Gastroesophageal sphincter (tissue), 4 donors: ENCODE data around the gene ZCCHC17. TPM values are rescaled to one million over a fixed set of nuclear protein-coding genes. Genes with fewer than 3 reads are reported as not detected.

Experiments used
- ATAC-seq: fragments of 150-250 bp; one replicate; pipeline ENCODE4 v1.9.1; 2016; ENCODE audit warnings: mild to moderate bottlenecking, moderate library complexity
- H3K27ac ChIP-seq, 4 donors: fragments of 200-600 bp; sonication (generic) in 3 of 4; 1 replicate in 3 of 4; 2 replicates in 1 of 4; pipeline ENCODE4 v1.5.1; 2016 to 2019
- H3K27me3 ChIP-seq: fragments of 200-600 bp; sonication (generic); one replicate; pipeline ENCODE4 v1.5.1; 2019
- H3K36me3 ChIP-seq, 2 donors: fragments of 200-600 bp; sonication (generic); one replicate each; pipeline ENCODE4 v1.5.1; 2019; ENCODE audit warnings: control low read depth in 1 of 2
- H3K4me1 ChIP-seq, 3 donors: fragments of 200-600 bp; sonication (generic); 1 replicate in 2 of 3; 2 replicates in 1 of 3; pipeline ENCODE4 v1.5.1; 2016 to 2019; ENCODE audit warnings: control low read depth in 2 of 3
- H3K4me3 ChIP-seq, 2 donors: fragments of 200-600 bp; sonication (generic); one replicate each; pipeline ENCODE4 v1.5.1; 2019; ENCODE audit warnings: mild to moderate bottlenecking in 1 of 2, moderate library complexity in 1 of 2
- H3K9me3 ChIP-seq, 3 donors: fragments of 200-600 bp; sonication (generic); one replicate each; pipeline ENCODE4 v1.5.1; 2017 to 2019; ENCODE audit warnings: control low read depth in 2 of 3
- EP300 ChIP-seq: sonication (generic); formaldehyde crosslinking; IDR thresholded peaks from one replicate; pipeline ENCODE4 v1.6.1; 2017; ENCODE audit warnings: antibody characterized with exemption, mild to moderate bottlenecking
- POLR2A ChIP-seq, 2 donors: fragments of 450-650 bp; IDR thresholded peaks; one replicate each; pipeline ENCODE4 v1.6.1; 2017; ENCODE audit warnings: antibody characterized with exemption in 2 of 2, mild to moderate bottlenecking in 2 of 2, moderate library complexity in 1 of 2
- POLR2AphosphoS5 ChIP-seq: sonication (generic); formaldehyde crosslinking; IDR thresholded peaks from one replicate; pipeline ENCODE4 v1.6.1; 2017; ENCODE audit warnings: antibody characterized with exemption
- WGBS, 2 donors: methylation state at CpG; one replicate each; pipeline ENCODE4 v1.1.5; 2018; ENCODE audit warnings: low coverage in 1 of 2; 5-methylcytosine and 5-hydroxymethylcytosine counted together
- total RNA-seq, 4 donors: library from RNA; depleted of rRNA; stranded (reverse); fragments of >200 nt; gene quantifications; one replicate each; pipeline ENCODE4 v1.1.0, GENCODE V29; 2016
- TF ChIP-seq, protein P1 (sequence below), 4 experiments: fragments of 200-600 bp in 2 of 4; fragments of 450-650 bp in 2 of 4; sonication (generic) in 1 of 4; IDR thresholded peaks; one replicate each; pipeline ENCODE4 v1.5.1; 2017 to 2019; ENCODE audit warnings: antibody characterized with exemption in 4 of 4, mild to moderate bottlenecking in 2 of 4, moderate library complexity in 2 of 4

The ZCCHC17 gene
- total RNA-seq, 4 donors from 2014 or later: 25.4 to 28.7 (median 27.4) TPM

- no peak overlapping the region for H3K27ac ChIP-seq
- peaks cover 0 to 15% (median 0%) of the 10 kb centered on the region in 3 donors for H3K4me1 ChIP-seq
- 56 to 80% methylated on average over 1 of the region's 3 CpGs for WGBS, 2 donors
- peaks cover 0 to 90% of the 10 kb centered on the region in 2 donors for H3K36me3 ChIP-seq
- TF ChIP-seq POLR2A (IDR thresholded peaks at IDR 0.05) (no peak), POLR2AphosphoS5 (no peak), EP300 (no peak)
- TF ChIP-seq, protein P1, sequence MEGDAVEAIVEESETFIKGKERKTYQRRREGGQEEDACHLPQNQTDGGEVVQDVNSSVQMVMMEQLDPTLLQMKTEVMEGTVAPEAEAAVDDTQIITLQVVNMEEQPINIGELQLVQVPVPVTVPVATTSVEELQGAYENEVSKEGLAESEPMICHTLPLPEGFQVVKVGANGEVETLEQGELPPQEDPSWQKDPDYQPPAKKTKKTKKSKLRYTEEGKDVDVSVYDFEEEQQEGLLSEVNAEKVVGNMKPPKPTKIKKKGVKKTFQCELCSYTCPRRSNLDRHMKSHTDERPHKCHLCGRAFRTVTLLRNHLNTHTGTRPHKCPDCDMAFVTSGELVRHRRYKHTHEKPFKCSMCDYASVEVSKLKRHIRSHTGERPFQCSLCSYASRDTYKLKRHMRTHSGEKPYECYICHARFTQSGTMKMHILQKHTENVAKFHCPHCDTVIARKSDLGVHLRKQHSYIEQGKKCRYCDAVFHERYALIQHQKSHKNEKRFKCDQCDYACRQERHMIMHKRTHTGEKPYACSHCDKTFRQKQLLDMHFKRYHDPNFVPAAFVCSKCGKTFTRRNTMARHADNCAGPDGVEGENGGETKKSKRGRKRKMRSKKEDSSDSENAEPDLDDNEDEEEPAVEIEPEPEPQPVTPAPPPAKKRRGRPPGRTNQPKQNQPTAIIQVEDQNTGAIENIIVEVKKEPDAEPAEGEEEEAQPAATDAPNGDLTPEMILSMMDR (IDR thresholded peaks at IDR 0.05): no peak
- H3K4me3 ChIP-seq: no peak overlapping the region
- no peaks in the 10 kb centered on the region for H3K9me3 ChIP-seq
- H3K27me3 ChIP-seq: no peaks in the 10 kb centered on the region
- no peak for ATAC-seq
Measured at GRCh38 chr1:31362032-31362431, 65.2 kb downstream of the ZCCHC17 start.

GRCh38 chr1:31364561-31365250 lies 67.9 kb downstream of the ZCCHC17 start:
- no peak overlapping the region for H3K4me3 ChIP-seq

DNA sequence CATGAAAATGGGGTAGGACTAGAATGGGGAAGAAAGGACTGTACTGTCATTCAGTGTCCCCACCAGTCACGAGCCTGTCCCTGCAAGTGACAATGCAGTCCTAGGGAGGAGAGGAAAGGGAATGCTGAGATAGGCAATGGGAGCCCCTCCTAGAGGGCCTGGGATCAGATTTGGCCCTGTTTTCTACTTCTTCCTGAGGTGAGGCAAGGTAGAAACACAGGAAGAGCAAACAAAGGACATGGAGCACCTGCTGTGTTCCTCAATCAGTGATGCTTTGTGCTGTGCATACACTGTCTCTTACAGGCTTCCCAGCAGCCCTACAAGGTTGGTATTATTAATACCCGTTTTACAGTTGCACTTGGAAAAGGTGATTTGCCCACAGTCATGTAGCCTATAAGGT lies 70.0 kb downstream of the ZCCHC17 start:
- TF ChIP-seq POLR2AphosphoS5: no peak
- no peak for TF ChIP-seq EP300
- TF ChIP-seq, protein P1 (IDR thresholded peaks at IDR 0.05): no peak
- TF ChIP-seq POLR2A (IDR thresholded peaks at IDR 0.05): no peak
- Histone ChIP-seq H3K4me3 (no peak overlapping the region), H3K27me3 (no peaks in the 10 kb centered on the region), H3K27ac (peak overlapping the region in 1 of 4 donors; percentile 23), H3K9me3 (no peaks in the 10 kb centered on the region), H3K36me3 (peaks cover 0 to 54% of the 10 kb centered on the region in 2 donors), H3K4me1 (peaks cover 0 to 52% (median under 1%) of the 10 kb centered on the region in 3 donors)
- WGBS, 2 donors: 47% methylated on average over 2 of the region's 2 CpGs; no CpG with 5 or more reads in 1 of the 2 donors
- no peak for ATAC-seq

More at GRCh38 chr1:31364561-31365250, 67.9 kb downstream of the ZCCHC17 start:
- H3K27ac ChIP-seq: peak overlapping the region; percentile 6 to 54 (median 44)
- 62 to 75% methylated on average over 2 to 3 of the region's 3 CpGs for WGBS, 2 donors
- TF ChIP-seq EP300: no peak
- TF ChIP-seq, protein P1 (IDR thresholded peaks at IDR 0.05): no peak
- TF ChIP-seq POLR2AphosphoS5: no peak
- TF ChIP-seq POLR2A (IDR thresholded peaks at IDR 0.05): no peak
- no peaks in the 10 kb centered on the region for H3K27me3 ChIP-seq
- peaks cover 0 to 32% (median 0%) of the 10 kb centered on the region in 3 donors for H3K4me1 ChIP-seq
- no peaks in the 10 kb centered on the region for H3K9me3 ChIP-seq
- H3K36me3 ChIP-seq: peaks cover 0 to 71% of the 10 kb centered on the region in 2 donors
- no peak for ATAC-seq

DNA sequence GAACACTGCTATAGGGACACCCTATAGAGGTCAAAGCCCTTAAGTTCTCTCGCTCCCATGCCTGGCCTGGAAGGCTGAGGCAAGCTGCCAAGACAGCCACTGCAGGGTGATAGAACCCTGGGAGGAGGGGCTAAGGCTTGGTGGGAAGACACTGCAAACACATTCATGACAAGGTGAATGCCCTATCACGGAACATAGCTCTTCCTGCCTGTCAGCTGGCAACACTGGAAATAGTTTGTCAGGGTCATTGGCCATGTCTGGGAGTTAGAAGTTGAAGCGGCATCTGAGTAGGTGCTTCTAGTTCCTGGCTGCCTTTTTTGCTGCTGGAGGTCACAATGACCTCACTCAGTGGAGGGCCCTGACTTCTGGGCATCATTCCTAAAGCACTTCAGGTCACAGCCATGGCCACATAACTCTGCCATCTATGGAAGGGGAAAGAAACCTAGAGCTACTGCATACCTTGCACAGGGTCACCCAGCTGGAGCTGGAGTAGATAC lies 71.8 kb downstream of the ZCCHC17 start:
- H3K4me1 ChIP-seq: peaks cover 0 to 71% (median 15%) of the 10 kb centered on the region in 3 donors

More for the DNA sequence above, 71.8 kb downstream of the ZCCHC17 start:
- Histone ChIP-seq H3K27me3 (no peaks in the 10 kb centered on the region), H3K36me3 (peaks cover 0 to 40% of the 10 kb centered on the region in 2 donors), H3K27ac (peak overlapping the region; percentile 27 to 90 (median 76)), H3K9me3 (no peaks in the 10 kb centered on the region), H3K4me3 (no peak overlapping the region)
- 90% methylated on average over 3 of the region's 3 CpGs; no CpG with 5 or more reads in 1 of the 2 donors for WGBS, 2 donors
- TF ChIP-seq POLR2AphosphoS5: peak; percentile 43
- TF ChIP-seq EP300: no peak
- TF ChIP-seq, protein P1 (IDR thresholded peaks at IDR 0.05): no peak
- no peak for TF ChIP-seq POLR2A (IDR thresholded peaks at IDR 0.05)
- ATAC-seq: peak; percentile 29
